Omental fat pad (tissue), 4 donors: ENCODE measurements around the gene PPP1R8. TPM values are rescaled to one million over a fixed set of nuclear protein-coding genes. Genes with fewer than 3 reads are reported as not detected.
A peak's percentile ranks its signal among the peaks of the same experiment; 100 is the strongest.

Source experiments
- ATAC-seq: fragments of 150-250 bp; one replicate; pipeline ENCODE4 v1.9.1; 2016; ENCODE audit warnings: mild to moderate bottlenecking, moderate library complexity; ENCODE audit not compliant: low FRiP score
- DNase-seq: peaks from one replicate; pipeline ENCODE4 v3.0.0-alpha.2; 2019; ENCODE audit warnings: low spot score
- total RNA-seq, 4 donors: library from RNA; depleted of rRNA; stranded (reverse); fragments of >200 nt; gene quantifications; one replicate each; pipeline ENCODE4 v1.1.0, GENCODE V29; 2016
- TF ChIP-seq, protein P1 (sequence below), 3 donors: fragments of 450-650 bp; IDR thresholded peaks; one replicate each; pipeline ENCODE4 v1.5.1; 2016 to 2017; ENCODE audit warnings: antibody characterized with exemption in 3 of 3, mild to moderate bottlenecking in 3 of 3, moderate library complexity in 2 of 3

Gene PPP1R8
- total RNA-seq, 4 donors from 2014 or later: 24.6 to 43.7 (median 33.5) TPM

DNA sequence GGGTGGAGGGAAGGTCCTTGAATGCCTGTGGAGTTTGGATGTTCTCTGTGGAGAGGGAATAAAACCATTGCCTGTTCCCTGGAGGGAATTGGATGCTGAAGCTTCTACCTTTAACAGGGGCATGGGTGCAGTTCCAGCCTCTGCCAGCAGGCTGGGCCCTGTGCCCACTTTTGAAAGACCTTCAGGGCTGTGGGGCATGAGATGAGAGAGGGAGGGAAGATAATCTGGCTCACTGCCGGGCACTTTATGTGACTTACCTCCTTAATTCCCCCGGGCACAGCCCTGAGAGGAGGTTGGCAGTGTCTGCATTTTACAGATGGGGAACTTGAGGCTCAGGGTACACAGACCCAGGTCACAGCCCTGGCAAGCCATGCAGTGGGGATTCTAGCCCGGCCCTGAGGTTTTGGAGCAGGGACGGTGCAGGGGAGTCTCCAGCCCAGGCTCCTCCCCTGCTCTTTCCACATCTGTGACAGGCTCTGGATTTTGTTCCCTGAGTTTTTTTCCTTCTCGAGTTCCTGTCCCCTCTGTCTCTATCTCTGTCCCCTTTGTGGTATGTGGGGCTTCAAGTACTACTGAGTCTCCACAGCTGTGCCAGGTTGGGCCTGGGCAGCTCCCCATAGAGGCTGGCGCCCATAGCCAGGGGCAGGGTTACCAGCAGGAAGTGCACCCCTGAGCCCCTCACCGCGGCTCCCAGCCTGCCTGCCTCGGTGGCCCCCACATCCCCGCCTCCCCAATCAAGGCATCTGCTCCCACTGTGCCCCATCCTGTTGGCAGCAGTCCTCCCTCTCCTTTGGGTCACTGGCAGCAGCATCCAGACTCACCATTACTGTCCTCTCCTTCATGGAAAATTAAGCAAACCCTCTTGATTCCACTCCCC lies 27.7 kb downstream of the PPP1R8 start:
- ATAC-seq: peak; percentile 90
- TF ChIP-seq, protein P1, sequence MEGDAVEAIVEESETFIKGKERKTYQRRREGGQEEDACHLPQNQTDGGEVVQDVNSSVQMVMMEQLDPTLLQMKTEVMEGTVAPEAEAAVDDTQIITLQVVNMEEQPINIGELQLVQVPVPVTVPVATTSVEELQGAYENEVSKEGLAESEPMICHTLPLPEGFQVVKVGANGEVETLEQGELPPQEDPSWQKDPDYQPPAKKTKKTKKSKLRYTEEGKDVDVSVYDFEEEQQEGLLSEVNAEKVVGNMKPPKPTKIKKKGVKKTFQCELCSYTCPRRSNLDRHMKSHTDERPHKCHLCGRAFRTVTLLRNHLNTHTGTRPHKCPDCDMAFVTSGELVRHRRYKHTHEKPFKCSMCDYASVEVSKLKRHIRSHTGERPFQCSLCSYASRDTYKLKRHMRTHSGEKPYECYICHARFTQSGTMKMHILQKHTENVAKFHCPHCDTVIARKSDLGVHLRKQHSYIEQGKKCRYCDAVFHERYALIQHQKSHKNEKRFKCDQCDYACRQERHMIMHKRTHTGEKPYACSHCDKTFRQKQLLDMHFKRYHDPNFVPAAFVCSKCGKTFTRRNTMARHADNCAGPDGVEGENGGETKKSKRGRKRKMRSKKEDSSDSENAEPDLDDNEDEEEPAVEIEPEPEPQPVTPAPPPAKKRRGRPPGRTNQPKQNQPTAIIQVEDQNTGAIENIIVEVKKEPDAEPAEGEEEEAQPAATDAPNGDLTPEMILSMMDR (IDR thresholded peaks at IDR 0.05): peak in 2 of 3 donors; percentile 78
- peak; percentile 95 for DNase-seq

DNA sequence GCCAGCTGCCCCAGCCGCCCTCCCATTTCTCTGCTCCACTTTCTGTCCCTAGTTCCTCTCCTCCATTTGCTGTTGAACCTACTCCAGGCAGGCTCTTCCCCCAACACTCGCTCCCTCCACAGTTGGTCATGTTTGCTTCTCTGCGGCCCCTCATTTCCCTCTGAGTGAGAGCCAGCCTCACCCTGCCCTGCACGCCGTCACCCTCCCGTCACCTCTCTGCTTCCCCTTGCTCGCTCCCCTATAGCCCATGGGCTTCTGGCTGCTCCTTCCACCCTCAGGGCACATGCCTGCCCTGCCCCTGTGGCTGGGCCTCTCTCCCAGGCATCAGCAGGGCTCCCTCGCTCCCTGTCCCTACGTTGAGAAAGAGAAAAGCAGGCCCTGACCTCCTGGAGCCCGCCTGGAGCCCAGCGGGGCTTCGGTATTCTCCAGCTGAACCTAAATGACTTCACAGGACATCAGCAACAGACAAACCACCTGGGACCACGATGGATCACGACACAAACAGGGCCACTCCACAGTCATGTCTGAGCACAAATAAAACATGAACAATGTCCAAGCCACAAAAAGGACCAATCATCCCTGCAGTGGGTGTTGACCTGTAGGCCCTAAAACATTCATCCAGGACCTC lies 28.5 kb downstream of the PPP1R8 start:
- ATAC-seq (no peak), DNase-seq (no peak)
- TF ChIP-seq, protein P1 (IDR thresholded peaks at IDR 0.05): no peak

DNA sequence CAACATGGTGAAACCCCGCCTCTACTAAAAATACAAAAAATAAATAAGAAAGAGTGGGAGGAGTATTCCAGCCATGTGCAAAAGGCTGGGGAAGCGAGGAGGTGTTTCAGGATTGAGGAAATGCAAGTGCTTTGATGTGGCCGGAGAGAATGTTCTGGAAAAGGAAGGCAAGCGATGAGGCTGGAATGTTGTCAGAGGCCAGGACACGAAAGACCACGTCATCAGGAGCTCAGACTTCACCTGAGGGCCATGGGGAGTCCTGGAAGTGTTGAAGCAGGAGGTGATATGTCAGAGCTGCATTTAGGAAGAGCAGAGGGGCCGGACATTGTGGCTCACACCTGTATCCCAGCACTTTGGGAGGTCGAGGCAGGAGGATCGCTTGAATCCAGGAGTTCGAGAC lies 30.9 kb downstream of the PPP1R8 start:
- ATAC-seq (no peak), DNase-seq (no peak)
- TF ChIP-seq, protein P1 (IDR thresholded peaks at IDR 0.05): no peak

DNA sequence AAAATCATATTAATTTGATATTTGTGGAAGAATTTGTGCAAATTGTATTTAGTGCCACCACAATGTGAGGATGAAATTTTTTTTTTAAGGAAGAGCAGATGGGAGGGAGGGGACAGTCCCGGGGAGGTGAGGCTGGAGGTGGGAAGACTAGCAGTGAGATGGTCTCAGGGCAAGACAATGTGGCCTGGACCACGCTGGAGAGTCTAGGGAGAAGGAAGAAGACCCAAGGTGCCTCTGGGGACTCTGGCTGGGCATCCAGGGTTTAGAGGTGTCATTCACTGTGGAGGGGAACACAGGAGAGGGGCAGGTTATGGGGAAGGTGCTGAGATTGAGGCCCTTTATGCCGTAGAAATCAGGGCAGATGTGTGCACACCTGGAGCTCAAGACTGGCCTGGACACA lies 31.4 kb downstream of the PPP1R8 start:
- ATAC-seq (no peak), DNase-seq (no peak)
- TF ChIP-seq, protein P1 (IDR thresholded peaks at IDR 0.05): no peak

DNA sequence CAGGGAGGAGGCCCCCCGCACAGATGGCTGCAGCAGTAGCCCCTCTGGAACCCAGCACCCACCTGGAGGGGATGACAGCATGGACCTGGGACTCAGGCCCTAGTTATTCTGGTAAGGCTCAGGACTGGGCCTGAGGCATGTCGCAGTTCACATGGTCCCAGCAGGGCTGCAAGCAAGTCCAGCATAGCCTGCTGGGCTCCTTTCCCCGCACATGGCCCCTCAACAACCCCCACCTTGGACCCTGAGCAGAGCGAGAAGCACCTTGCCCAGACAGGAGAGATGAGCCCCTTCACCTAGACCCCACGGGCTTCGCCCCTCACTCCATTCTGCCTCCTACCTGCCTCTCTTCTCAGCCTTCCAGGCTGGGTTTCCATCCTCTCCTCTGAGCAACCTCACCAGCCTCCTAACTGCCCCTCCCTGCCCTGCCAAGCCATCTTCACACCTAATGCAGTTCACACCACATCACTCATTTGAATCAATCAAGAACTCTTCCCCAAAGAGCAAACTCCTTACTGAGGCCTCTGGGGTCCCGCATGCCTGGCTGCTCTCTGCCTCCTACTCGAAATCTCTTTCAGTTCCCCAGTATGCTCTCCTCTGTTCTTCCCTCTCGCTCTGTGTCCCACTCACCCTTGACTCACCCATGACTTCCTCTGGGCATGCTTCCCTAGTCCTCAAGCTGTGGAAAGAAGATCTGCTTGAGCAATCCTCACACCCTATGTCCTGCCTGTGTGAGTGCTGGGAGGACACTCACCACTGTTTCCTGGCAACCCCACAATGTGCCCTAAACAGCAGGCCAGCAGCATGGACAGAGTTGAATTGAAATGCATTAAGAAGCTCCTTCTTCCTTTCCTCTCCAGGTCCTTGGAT lies 32.3 kb downstream of the PPP1R8 start:
- ATAC-seq (peak; percentile 71), DNase-seq (no peak)
- TF ChIP-seq, protein P1 (IDR thresholded peaks at IDR 0.05): no peak

DNA sequence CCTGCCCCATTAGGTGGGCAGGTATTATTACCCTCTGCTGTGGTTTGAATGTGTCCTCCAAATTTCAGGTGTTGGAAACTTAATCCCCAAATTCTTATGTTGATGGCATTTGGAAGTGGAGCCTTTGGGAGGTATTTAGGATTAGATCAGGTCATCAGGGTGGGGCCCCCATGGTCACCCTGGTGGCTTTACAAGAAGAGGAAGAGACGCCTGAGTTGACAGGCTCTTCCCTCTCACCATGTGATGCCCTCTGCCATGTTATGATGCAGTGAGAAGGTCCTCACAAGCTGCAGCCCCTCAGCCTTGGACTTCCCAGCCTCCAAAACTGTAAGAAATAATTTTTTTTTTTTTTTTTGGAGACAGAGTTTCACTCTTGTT lies 32.9 kb downstream of the PPP1R8 start:
- no peak for DNase-seq
- no peak for ATAC-seq

More for the DNA sequence above, 32.9 kb downstream of the PPP1R8 start:
- TF ChIP-seq, protein P1 (IDR thresholded peaks at IDR 0.05): no peak
